HG03354 (cell line): ENCODE data around the gene MEGF8.
A peak's percentile ranks its signal among the peaks of the same experiment; 100 is the strongest.

Experiments
- ATAC-seq: cut with Tn5 transposase; IDR thresholded peaks from one replicate; pipeline ENCODE4 v1.9.1; 2021; ENCODE audit warnings: mild to moderate bottlenecking; ENCODE audit not compliant: unreplicated experiment, poor library complexity, severe bottlenecking

The MEGF8 gene

DNA sequence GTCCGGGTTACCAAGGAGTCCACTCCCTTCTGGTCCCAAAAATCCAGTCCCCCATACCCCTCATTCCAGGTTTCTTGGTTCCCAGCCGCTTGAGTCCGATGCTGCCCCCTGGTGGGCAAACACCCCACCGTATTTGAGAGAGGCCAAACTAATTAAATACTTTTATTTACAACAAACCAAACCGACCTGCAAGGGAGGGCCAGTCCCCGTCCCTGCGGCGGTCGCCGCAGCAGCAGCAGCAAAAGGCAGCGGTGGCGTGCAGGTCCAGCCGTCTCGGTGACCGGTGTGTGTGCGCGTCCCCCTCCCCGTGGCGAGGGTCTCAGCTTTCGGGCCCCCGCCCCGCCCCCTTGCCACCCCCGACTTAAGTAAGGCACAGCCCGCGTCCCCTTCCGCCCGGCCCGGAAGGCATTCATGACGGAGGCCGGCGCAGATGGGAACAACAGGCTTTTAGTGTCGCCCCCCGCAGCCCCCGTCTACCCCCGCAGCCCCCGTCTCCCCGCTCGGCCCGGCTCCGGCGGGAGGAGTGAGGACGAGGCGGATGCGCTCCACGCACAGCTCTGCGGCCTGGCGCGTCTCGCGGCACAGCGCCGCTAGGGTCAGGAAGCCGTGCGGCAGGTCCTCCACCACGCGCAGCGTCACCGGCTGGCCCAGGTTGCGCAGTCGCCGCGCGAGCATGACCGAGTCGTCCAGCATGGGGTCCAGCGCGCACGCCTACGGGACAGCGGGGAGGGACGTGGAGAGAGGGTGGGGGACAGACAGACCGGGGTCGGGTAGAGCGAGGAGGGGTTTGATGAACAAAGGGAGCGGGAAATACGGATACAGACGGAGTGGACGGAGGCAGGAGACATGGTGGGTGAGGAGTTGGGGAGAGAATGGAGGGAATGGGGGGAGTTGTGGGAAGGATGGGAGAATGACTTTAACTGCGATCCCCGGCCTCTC is 76.2 kb downstream of the MEGF8 start:
- no peak for ATAC-seq

DNA sequence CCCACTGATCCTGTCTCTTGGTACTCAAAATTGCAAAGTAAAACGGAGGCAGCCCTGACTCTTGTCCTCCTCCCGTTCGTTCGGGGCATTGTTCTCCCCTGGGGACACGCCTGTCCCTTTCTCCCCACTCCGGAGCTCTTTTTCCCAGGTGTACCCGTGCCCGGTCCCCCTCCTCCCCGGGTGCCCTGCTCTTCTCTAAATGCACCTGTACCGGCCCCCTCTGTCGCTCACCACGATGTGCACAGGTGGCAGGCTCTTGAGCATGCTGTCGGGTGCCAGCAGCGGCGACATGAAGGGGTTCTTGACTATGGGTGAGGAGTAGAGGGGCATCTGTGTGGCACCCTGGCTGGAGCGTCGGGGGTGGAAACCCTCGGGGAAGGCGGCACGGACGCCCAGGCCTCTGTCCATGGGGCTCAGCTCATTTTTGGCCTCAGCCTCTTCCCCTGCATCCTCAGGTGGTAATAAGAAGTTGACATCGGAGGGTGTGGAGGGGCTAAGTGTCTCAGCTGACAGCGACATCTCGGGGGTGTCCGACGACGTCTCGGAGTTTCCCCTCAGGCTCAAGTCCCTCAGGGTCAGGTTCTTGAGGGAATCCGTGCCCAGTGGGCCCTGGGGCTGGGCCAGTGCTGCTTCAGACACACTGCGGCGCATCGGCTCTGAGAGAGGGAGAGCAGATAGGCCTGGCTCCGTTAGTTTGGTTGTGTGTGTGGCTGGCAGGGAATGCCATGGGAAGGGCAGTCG is 77.1 kb downstream of the MEGF8 start:
- ATAC-seq: no peak

DNA sequence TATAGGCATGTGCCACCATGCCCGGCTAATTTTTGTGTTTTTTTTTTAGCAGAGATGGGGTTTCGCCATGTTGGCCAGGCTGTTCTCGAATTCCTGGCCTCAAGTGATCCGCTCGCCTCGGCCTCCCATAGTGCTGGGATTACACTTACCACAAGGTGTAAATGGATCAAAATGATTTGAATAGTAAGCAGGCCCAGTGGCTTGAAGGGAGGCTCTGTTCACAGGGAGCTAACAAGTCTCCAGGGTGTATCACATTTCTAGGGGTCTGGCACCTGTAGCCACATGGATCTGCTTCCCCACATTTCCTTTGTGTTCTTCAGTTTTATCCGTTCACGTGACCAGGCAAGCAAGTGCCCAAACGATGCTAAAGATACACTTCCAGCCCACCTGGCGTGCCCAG is 78.2 kb downstream of the MEGF8 start:
- ATAC-seq: no peak

DNA sequence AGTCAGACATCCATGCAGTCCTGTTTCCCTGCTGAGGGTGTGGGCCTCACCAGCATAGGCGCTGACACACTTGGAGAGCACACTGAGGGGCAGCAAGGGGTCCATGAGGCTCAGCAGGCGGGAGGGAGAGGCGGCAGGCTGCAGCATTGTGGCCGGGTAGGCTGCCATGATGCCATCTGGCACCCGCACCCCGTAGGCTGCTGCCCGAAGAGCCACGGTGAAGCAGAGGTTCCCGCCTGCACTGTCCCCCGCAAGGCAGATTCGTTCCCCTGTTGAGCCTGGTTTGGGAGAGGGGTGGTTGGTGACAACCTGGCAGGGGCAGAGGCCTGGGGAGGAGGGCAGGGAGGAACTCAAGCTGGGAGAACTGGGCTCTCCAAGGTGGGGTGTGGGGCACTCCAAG is 80.7 kb downstream of the MEGF8 start:
- no peak for ATAC-seq

DNA sequence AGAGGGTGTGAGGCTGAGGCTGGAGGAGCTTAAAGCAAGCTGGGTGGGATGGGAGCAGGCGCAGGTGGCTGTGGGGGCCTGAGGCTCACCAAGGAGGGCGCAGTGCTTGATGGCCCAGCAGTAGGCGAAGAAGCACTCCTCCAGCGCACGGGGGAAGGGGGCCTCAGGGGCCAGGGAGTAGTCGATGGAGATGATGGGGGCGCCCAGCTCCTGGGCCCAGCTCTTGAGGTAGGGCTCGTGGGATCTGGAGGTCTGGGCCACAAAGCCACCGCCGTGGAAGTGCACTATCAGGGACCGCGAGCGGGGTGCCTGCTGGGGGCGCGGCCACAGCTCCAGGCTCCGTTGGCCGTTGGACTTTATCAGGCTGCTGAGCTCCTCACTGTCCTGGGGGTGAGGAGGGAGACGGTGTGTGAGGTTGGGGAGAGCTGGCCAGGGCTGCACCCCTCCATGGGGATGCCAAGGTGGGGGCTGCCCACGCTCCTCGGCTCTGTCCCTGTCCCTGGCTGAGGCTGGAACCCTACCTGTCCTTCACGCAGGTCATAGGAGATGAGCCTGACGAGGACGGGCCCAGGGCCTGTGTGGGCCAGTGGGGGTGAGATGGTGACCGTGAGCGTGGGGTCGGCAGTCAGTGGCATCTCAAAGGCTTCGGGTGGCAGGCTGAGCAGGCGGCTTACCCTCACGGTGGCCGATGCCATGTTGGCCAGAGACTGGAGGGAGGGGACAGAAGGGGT is 81.8 kb downstream of the MEGF8 start:
- no peak for ATAC-seq

DNA sequence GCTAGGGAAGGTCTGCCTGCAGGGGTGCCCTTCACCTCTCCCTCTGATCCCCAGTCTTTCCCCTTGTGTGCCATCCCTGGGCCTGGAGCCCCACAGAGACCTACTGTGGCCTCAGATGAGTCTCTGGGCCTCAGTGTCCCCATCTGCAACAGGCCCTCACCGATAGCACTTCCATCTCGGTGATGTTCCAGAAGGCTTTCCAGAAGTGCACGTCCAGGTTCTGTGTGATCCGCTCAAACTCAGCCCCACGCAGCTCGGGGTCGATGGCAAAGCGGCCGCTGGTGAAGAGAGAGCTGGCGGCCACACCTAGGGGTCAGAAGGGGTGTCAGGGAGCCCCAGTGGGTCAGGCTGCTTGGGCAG is 82.4 kb downstream of the MEGF8 start:
- no peak for ATAC-seq

DNA sequence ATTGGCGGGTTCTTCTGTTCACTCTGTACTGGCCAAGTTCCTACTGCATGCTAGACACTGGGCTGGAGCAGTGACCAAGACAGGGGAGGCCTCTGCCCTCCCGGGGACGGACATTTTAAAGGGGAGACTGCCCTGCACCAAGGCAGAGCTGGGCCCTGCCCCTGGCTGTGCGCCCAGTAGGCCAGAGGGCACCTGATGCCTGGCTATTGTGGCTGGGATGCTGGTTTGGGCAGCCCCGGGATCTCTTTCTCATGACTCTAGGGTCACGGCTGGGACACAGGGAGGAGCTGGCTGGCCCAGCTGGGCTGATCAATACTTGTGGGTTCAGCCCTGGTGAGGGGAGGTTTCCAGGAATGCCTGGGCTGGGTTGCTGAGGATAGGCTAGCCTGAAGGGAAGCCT is 84.0 kb downstream of the MEGF8 start:
- ATAC-seq: no peak

DNA sequence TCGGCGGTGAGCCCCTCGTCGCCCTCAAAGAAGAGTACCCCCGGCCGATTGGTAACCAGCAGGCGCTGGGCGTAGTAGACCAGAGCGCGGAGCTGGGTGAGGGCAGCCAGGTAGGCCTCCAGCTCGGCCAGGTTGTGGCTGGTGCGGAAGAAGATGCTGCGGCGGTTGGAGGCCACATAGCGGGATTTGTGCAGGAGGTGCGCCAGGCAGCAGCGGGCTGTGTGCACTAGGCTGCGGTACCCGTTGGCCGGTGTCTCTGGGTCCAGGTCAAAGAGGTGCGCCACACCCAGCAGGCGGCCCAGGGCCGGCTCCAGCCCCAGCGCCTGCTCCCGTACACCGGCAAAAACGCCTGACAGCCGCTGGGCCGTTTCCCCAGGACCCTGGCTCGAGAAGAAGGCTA is 84.9 kb downstream of the MEGF8 start:
- no peak for ATAC-seq

DNA sequence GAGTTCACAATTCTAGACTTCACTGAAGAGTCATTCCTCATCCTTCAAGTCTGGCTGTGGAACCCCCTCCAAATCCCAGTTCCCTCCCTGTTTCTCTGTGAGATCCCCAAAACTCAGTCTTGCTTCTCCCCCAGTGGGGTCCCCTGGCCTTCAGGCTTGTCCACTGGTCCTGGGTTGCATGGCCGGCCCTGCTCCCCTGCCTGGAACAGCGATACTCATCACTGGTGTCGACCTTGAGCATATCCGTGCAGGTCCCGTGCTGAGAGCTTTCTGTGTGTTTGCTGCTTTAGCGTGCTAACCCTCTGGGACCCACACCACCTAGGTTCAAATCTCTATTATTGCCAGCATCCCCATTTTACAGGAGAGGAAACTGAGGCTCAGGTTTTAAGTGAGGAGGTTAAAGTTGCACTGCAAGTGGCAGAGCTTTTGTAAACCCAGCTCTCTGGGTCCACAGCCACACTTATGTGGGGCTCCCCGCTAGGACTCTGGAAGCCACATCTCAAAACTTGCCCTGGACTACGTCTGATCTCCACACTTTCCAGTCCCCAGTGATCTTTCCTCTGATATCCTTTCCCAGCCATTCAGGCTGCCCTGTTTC is 86.2 kb downstream of the MEGF8 start:
- no peak for ATAC-seq

DNA sequence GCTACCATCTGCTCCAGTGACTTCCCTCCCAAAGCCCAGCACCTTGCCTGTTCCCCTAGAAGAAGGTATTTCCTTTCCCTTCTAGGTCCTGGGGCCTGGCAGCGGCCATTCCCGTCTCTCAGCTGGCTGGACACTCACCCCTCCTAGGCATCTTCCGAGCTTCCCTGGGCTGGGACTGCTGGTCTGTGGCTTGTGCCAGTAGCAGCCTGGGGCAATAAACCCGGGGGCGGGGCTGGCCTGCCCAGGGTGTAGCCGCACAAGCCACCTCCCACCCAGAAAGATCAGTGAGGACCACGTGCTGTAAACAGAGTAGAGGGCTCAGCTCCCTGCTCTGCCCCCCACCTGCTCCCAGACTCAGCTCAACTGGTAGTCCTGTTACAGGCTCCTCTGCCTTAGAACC is 86.8 kb downstream of the MEGF8 start:
- ATAC-seq: no peak

DNA sequence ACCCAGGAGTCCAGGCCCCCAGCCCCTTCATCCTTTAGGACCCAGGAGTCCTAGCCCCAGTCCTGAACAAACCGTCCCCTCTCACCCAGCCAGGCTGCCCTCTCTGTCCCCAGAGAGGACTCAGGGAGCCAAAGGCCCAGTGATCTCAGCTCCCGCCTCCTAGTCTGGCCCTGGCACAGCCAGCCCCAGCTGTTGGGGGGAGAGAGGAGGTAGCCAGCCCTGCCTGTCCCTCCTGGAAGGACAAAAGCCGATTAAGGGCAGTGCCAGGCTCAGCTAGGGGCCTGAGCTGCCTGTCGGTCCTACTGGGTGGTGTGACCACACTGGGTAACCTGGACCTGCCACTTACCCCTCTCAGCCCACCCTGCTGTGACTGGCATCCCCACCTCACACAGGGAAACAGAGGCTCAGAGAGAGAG is 87.2 kb downstream of the MEGF8 start:
- no peak for ATAC-seq

DNA sequence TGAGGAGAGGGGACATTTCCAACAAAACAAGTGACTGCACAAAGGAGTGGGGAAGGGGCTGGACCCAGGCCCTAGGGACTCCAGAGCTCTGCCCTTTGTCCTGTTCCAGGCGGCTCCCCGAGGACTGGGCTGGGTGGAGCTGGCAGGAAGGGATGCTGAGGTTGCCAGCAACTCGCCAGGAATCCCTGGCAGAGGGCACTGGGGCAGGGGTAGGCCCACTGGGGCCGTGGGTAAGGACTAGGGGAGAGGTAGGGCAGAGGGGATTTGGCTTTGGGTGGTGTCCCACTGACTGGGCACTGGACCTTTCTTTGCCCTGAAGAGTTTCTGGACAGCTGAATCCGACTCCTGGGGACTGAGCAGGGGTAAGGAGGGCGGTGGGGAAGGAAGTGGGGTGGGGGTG is 93.9 kb downstream of the MEGF8 start:
- no peak for ATAC-seq

DNA sequence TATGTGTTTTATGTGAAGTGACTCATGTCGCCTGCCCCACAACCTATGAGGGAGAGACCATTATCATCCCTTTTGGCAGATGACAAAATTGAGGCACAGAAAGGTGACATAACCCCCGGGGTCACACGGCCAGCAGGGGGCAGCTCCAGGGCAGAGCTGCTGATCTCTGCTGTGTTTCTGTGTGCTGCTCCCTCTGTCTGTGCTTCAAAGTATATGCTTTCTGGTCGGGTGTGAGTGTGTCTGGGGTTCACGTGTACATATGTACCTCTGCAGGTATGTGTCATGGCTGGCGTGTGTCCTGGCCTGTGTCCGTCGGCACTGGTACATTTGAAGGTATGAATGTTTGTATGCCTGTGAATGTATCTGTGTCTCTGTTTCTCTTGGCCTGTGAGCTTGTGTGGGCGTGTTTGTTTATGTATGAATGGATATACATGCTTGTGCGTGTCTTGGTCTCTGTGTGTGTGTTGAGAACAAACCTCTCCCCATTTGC is 94.7 kb downstream of the MEGF8 start:
- ATAC-seq: no peak

DNA sequence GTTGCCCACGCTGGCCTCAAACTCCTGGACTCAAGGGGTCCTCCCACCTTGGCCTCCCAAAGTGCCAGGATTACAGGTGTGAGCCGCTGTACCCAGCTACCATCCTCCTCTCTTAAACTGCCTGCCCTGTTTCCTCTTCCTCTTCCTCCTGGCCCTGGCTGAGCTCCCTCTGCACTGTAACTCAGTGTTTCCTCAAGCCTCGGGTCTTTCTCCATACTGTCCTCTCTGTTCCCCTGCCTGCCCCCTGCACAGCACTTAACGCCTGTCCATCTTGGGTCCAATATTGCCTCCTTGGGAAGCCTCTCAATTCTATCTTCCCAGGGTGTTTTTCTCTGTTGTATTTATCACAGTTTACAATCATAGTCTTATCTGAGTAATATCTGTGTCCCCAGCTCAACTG is 95.7 kb downstream of the MEGF8 start:
- ATAC-seq: no peak

DNA sequence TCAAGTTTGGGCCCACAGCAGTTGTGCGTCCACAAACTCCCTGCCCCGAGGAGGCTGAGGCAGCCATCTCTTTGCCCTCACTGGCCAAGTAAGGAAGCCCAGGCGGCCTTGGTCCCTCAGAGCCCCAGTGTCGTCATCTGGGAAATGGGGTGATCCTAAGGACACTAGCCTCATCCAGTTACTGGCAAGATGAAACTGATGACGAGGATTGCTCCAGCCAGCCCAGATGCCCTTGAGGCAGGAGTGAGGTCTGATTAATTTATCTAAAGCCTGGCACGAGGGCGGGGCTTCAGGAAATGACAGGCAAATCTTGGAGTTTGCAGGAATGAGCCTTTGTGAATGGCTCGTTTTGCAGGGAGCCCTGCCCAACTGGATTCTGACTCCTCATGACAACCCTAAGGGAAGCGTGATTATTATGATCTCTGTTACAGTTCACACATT is 96.2 kb downstream of the MEGF8 start:
- ATAC-seq: no peak

DNA sequence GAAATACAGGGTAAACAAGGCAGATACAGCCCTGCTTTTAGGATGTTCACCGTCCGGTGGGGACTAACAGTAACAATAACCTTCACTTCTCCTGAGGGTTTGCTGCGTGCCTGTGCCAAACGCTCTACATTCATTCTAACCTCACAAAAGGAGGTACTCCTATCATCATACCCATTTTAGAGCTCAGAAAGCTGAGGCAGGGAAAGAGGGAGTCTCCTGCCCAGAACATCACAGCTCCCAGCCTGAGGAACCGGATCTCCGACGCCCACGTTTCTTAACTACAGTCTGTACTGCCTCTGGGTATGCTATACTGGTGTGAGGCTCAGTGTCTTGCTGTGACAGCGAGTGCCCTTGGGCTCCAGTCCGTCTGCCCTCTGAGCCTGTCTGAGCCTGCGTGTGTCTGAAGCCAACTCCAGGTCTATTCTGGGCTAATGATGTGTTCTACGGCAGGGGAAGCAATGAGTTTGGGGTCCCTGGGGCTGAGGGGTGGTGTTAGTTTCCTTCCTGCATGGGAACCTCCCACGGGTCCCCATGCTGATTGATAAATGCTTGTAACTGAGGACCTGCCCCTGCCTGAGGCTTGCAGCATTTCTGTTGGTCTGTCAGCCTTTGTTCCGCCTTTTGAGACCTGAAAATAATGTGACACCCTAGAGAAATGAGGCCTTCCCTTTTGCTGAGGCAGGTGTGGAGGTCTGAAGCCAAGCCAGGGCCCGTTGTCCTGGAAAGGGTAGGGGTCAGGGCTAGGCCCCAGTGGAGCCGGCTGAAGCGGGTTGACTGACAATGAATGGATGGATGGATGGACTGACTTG is 96.9 kb downstream of the MEGF8 start:
- no peak for ATAC-seq

DNA sequence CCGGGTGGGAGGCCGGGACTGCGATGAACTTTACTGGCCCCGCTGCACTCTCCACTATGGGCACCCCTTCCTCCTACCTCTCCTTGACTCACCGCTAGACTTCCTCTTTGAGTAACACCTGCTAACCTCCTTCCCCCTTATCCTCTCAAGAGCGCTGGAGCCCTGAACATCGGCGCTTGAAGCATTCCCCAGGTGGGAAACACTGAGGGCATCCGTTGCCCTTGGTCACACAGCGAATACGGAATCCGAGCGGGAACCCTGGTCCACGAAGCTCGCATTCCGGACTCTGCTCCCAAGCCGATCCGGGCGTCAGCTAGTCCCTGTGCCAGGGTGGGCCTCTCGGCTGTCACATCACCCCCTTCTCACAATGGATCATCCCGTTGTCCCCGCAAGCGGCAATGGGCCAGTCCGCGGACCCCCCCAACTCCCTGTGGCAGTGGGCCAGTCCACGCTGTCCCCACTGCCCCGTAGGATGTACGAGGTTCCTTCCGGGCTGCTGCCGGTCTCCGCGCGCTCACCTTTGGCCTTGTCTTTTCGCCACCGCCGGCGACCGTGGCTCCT is 97.5 kb downstream of the MEGF8 start:
- peak; percentile 47 for ATAC-seq

DNA sequence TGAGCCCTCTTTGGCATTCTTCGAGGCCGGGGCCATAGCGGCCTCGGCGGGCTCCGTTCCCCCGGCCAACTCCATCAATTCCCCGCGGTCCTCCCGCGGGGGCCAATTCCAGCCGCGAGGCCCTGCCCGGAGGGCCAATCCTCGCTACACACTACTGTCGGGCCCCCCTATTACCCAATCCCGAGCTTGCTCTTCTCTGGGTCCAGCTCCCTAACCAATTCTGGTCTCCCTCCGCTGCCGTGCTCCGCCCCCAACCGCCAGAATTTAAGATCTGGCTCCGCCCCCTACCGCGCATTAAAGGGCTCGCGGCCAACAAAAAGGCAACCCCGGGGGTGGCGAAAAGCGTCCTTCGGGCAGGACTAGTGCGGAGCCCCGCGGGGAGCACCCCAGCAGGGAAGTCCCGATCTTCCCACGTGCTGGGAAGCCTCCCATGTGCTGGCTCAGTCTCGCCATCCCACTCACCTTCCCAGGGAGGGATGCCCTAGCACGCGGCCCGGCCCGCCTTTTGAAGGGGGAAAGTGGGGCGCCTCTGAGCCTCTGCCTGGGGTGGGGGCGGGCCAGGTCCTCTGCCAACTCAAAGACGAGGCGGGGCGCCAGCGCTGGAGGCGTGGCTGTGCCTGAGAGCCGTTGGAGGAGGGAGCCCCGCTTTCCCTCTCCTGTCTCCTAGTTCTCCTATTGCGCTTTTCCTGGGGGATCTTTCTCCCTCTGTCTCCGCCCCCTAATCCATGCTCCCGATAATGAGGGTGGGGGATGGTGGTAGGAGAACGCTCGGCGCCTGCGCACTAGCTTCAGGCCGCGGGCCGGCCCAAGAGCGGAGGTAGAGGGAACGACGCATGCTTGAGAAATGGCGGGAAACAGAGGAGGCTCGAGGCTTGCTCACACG is 98.3 kb downstream of the MEGF8 start:
- peak; percentile 92 for ATAC-seq
